ENCODE results near the gene TMEM50B. TPM values are rescaled to one million over a fixed set of nuclear protein-coding genes. Genes with fewer than 3 reads are reported as not detected.
A peak's percentile ranks its signal among the peaks of the same experiment; 100 is the strongest.

The TMEM50B gene
- total RNA-seq, 1 donor from 2014 or later = 44.0 TPM

- Mint-ChIP-seq H3K4me3 (ENCODE audit: unreplicated experiment) (no peak overlapping the region), H3K36me3 (ENCODE audit: unreplicated experiment) (peaks cover 6% of the 10 kb centered on the region), H3K27me3 (ENCODE audit: unreplicated experiment) (no peaks in the 10 kb centered on the region), H3K27ac (ENCODE audit: unreplicated experiment) (no peak overlapping the region), H3K4me1 (ENCODE audit: unreplicated experiment) (peaks cover 11% of the 10 kb centered on the region), H3K9me3 (ENCODE audit: unreplicated experiment) (no peaks in the 10 kb centered on the region)
- no peak for TF ChIP-seq CTCF (IDR thresholded peaks at IDR 0.05)
- DNase-seq (ENCODE audit: extremely low spot score, unreplicated experiment) = no peak
Measured at GRCh38 chr21:33488936-33489335, 9.2 kb upstream of the TMEM50B start.

GRCh38 chr21:33487996-33488395, 8.2 kb upstream of the TMEM50B start:
- Mint-ChIP-seq H3K27me3 (ENCODE audit: unreplicated experiment) (no peaks in the 10 kb centered on the region), H3K4me1 (ENCODE audit: unreplicated experiment) (peaks cover 11% of the 10 kb centered on the region), H3K27ac (ENCODE audit: unreplicated experiment) (no peak overlapping the region), H3K36me3 (ENCODE audit: unreplicated experiment) (peaks cover 6% of the 10 kb centered on the region), H3K9me3 (ENCODE audit: unreplicated experiment) (no peaks in the 10 kb centered on the region), H3K4me3 (ENCODE audit: unreplicated experiment) (no peak overlapping the region)
- DNase-seq (ENCODE audit: extremely low spot score, unreplicated experiment) = no peak
- no peak for TF ChIP-seq CTCF (IDR thresholded peaks at IDR 0.05)

- Mint-ChIP-seq H3K9me3 (ENCODE audit: unreplicated experiment) (no peaks in the 10 kb centered on the region), H3K4me1 (ENCODE audit: unreplicated experiment) (peaks cover 14% of the 10 kb centered on the region), H3K27ac (ENCODE audit: unreplicated experiment) (no peak overlapping the region), H3K36me3 (ENCODE audit: unreplicated experiment) (no peaks in the 10 kb centered on the region), H3K4me3 (ENCODE audit: unreplicated experiment) (peak overlapping the region; percentile 90), H3K27me3 (ENCODE audit: unreplicated experiment) (no peaks in the 10 kb centered on the region)
- DNase-seq (ENCODE audit: extremely low spot score, unreplicated experiment) = no peak
- no peak for TF ChIP-seq CTCF (IDR thresholded peaks at IDR 0.05)
Measured at GRCh38 chr21:33481314-33481943, 1.7 kb upstream of the TMEM50B start.

- peak overlapping the region; percentile 90 for H3K4me3 Mint-ChIP-seq (ENCODE audit: unreplicated experiment)
- H3K4me1 Mint-ChIP-seq (ENCODE audit: unreplicated experiment) = peaks cover 14% of the 10 kb centered on the region
- H3K27me3 Mint-ChIP-seq (ENCODE audit: unreplicated experiment) = no peaks in the 10 kb centered on the region
- no peaks in the 10 kb centered on the region for H3K9me3 Mint-ChIP-seq (ENCODE audit: unreplicated experiment)
- no peaks in the 10 kb centered on the region for H3K36me3 Mint-ChIP-seq (ENCODE audit: unreplicated experiment)
- peak overlapping the region; percentile 98 for H3K27ac Mint-ChIP-seq (ENCODE audit: unreplicated experiment)
- TF ChIP-seq CTCF (IDR thresholded peaks at IDR 0.05) = no peak
- DNase-seq (ENCODE audit: extremely low spot score, unreplicated experiment) = no peak
Measured at GRCh38 chr21:33480481-33481103, 818 bp upstream of the TMEM50B start.

- peak; percentile 10 for TF ChIP-seq CTCF (IDR thresholded peaks at IDR 0.05)
- Mint-ChIP-seq H3K4me1 (ENCODE audit: unreplicated experiment) (peaks cover 14% of the 10 kb centered on the region), H3K27ac (ENCODE audit: unreplicated experiment) (peak overlapping the region; percentile 77), H3K4me3 (ENCODE audit: unreplicated experiment) (peak overlapping the region; percentile 79), H3K9me3 (ENCODE audit: unreplicated experiment) (no peaks in the 10 kb centered on the region), H3K27me3 (ENCODE audit: unreplicated experiment) (no peaks in the 10 kb centered on the region), H3K36me3 (ENCODE audit: unreplicated experiment) (no peaks in the 10 kb centered on the region)
- peak; percentile 87 for DNase-seq (ENCODE audit: extremely low spot score, unreplicated experiment)
Measured at GRCh38 chr21:33478935-33479678, 667 bp downstream of the TMEM50B start.

Measured in osteocyte (in vitro differentiated cells).